Neural cell (in vitro differentiated cells): ENCODE measurements around the gene LYRM7.

Source experiments
- CTCF ChIP-seq: fragments of 450-650 bp; IDR thresholded peaks from 2 replicates; pipeline ENCODE4 v1.5.1; 2014; ENCODE audit warnings: antibody characterized with exemption, mild to moderate bottlenecking, moderate library complexity; ENCODE audit not compliant: poor library complexity, severe bottlenecking
- EP300 ChIP-seq: fragments of 450-650 bp; conservative IDR thresholded peaks from 2 replicates; pipeline ENCODE4 v1.6.1; 2014; ENCODE audit warnings: antibody characterized with exemption, mild to moderate bottlenecking, moderate library complexity; ENCODE audit not compliant: poor library complexity, severe bottlenecking
- REST ChIP-seq: IDR thresholded peaks from 2 replicates; pipeline ENCODE4 v1.6.1; 2012; ENCODE audit warnings: borderline replicate concordance

- TF ChIP-seq EP300 (no peak), CTCF (no peak), REST (no peak)
Measured at GRCh38 chr5:131193106-131193505, 22.4 kb downstream of the LYRM7 start.
